Peyer's patch (tissue), 4 donors: ENCODE results near the gene ECM1.

Experiments
- CTCF ChIP-seq, 6 experiments: fragments of 450-650 bp in 4 of 6; fragments of 200-600 bp in 2 of 6; sonication (generic) in 1 of 6; IDR thresholded peaks; one replicate each; pipeline ENCODE4 v1.5.1; 2017 to 2019; ENCODE audit warnings: antibody characterized with exemption in 6 of 6, mild to moderate bottlenecking in 3 of 6, moderate library complexity in 1 of 6
- POLR2A ChIP-seq, 2 donors: fragments of 450-650 bp; IDR thresholded peaks; one replicate each; pipeline ENCODE4 v1.5.1; 2017; ENCODE audit warnings: antibody characterized with exemption in 2 of 2, mild to moderate bottlenecking in 2 of 2, moderate library complexity in 2 of 2

- no peak for TF ChIP-seq CTCF (IDR thresholded peaks at IDR 0.05)
- TF ChIP-seq POLR2A (IDR thresholded peaks at IDR 0.05): no peak
Measured at GRCh38 chr1:150477733-150478132, 30.2 kb upstream of the ECM1 start.
